GM06990 (cell line): ENCODE data around the gene EYA2.

Experiments used
- DNase-seq: peaks from one replicate; pipeline ENCODE4 v3.0.0-alpha.2; 2011; ENCODE audit not compliant: insufficient read length; ENCODE audit errors: extremely low read depth
- H3K27me3 ChIP-seq: replicated peaks from 2 replicates; pipeline ENCODE4 v1.6.0; 2011; ENCODE audit warnings: low read length; ENCODE audit not compliant: control insufficient read depth, insufficient read depth
- H3K36me3 ChIP-seq: 2 replicates; pipeline ENCODE4 v1.5.1; 2011; ENCODE audit warnings: low read length; ENCODE audit not compliant: control insufficient read depth, insufficient read depth
- H3K4me3 ChIP-seq: replicated peaks from 2 replicates; pipeline ENCODE4 v1.5.1; 2011; ENCODE audit warnings: low read depth, mild to moderate bottlenecking, control low read depth, low read length
- CTCF ChIP-seq: IDR thresholded peaks from 2 replicates; pipeline ENCODE4 v1.5.1; 2011; ENCODE audit warnings: low read length, control low read depth, mild to moderate bottlenecking, inconsistent platforms; ENCODE audit not compliant: insufficient read depth, poor library complexity, severe bottlenecking

EYA2 gene

GRCh38 chr20:46945465-46945864 is 50.8 kb downstream of the EYA2 start:
- H3K27me3 ChIP-seq, result no peaks in the 10 kb centered on the region
- TF ChIP-seq CTCF, result no peak
- no peak overlapping the region for H3K4me3 ChIP-seq
- DNase-seq, result no peak
- H3K36me3 ChIP-seq, result no peaks in the 10 kb centered on the region

GRCh38 chr20:46946181-46946624 is 51.6 kb downstream of the EYA2 start:
- no peak for TF ChIP-seq CTCF
- no peak for DNase-seq
- Histone ChIP-seq H3K27me3 (no peaks in the 10 kb centered on the region), H3K36me3 (no peaks in the 10 kb centered on the region), H3K4me3 (no peak overlapping the region)

GRCh38 chr20:46946796-46947195 is 52.2 kb downstream of the EYA2 start:
- H3K4me3 ChIP-seq, result no peak overlapping the region
- TF ChIP-seq CTCF, result no peak
- no peak for DNase-seq
- no peaks in the 10 kb centered on the region for H3K36me3 ChIP-seq
- no peaks in the 10 kb centered on the region for H3K27me3 ChIP-seq

- Histone ChIP-seq H3K4me3 (no peak overlapping the region), H3K36me3 (no peaks in the 10 kb centered on the region), H3K27me3 (no peaks in the 10 kb centered on the region)
- DNase-seq, result no peak
- no peak for TF ChIP-seq CTCF
Measured at GRCh38 chr20:46948081-46948480, 53.4 kb downstream of the EYA2 start.

- Histone ChIP-seq H3K27me3 (no peaks in the 10 kb centered on the region), H3K4me3 (no peak overlapping the region), H3K36me3 (no peaks in the 10 kb centered on the region)
- DNase-seq, result no peak
- no peak for TF ChIP-seq CTCF
Measured at GRCh38 chr20:46951405-46951804, 56.8 kb downstream of the EYA2 start.

GRCh38 chr20:46951840-46952497 is 57.3 kb downstream of the EYA2 start:
- Histone ChIP-seq H3K27me3 (no peaks in the 10 kb centered on the region), H3K36me3 (no peaks in the 10 kb centered on the region), H3K4me3 (no peak overlapping the region)
- no peak for TF ChIP-seq CTCF
- DNase-seq, result no peak
